ENCODE results near the gene INSYN2B.

GRCh38 chr5:169826618-169827017, 153.7 kb downstream of the INSYN2B start:
- TF ChIP-seq, protein P1, sequence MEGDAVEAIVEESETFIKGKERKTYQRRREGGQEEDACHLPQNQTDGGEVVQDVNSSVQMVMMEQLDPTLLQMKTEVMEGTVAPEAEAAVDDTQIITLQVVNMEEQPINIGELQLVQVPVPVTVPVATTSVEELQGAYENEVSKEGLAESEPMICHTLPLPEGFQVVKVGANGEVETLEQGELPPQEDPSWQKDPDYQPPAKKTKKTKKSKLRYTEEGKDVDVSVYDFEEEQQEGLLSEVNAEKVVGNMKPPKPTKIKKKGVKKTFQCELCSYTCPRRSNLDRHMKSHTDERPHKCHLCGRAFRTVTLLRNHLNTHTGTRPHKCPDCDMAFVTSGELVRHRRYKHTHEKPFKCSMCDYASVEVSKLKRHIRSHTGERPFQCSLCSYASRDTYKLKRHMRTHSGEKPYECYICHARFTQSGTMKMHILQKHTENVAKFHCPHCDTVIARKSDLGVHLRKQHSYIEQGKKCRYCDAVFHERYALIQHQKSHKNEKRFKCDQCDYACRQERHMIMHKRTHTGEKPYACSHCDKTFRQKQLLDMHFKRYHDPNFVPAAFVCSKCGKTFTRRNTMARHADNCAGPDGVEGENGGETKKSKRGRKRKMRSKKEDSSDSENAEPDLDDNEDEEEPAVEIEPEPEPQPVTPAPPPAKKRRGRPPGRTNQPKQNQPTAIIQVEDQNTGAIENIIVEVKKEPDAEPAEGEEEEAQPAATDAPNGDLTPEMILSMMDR (conservative IDR thresholded peaks at IDR 0.05; ENCODE audit: low read depth, low read length): peak; percentile 58
- TF ChIP-seq EZH2 (IDR thresholded peaks at IDR 0.05; ENCODE audit: low read length, unreplicated experiment): no peak
- TF ChIP-seq EZH2phosphoT487 (IDR thresholded peaks at IDR 0.05; ENCODE audit: borderline replicate concordance, low read length): no peak
